GM19438 (cell line): ENCODE data around the gene JAM3.
"Not testable (repeated sequence)": the region's sequence is repeated elsewhere in the genome, so short reads cannot be mapped to it uniquely, and the experiment has no call there.

Source experiments
- ATAC-seq: cut with Tn5 transposase; IDR thresholded peaks from one replicate; pipeline ENCODE4 v1.9.1; 2021; ENCODE audit warnings: low read depth; ENCODE audit not compliant: unreplicated experiment

JAM3 gene

DNA sequence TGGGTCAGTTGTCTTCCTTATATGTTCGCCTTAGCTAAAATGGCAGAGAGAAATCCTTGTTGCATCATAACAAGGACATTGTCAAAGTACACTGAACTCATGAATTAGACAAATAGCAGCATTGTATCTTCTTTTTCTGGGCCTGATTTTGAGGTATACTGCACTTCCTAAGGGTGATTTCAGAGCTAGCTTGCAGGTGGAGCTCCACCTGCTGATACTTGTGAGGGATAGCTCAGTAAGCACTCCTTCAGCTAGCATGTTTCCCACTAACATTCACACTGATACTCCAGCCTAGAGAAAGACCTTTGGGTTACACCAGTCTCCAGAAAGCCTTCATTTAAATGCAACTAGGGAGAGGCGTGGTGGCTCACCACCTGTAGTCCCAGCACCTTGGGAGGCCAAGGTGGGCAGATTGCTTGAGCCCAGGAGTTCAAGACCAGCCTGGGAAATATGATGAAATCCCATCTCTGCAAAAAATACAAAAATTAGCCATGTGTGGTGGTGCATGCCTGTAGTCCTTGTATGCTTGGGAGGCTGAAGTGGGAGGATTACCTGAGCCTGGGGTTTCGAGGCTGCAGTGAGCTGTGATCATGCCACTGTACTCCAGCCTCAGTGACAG, 29.8 kb downstream of the JAM3 start:
- ATAC-seq = no peak

DNA sequence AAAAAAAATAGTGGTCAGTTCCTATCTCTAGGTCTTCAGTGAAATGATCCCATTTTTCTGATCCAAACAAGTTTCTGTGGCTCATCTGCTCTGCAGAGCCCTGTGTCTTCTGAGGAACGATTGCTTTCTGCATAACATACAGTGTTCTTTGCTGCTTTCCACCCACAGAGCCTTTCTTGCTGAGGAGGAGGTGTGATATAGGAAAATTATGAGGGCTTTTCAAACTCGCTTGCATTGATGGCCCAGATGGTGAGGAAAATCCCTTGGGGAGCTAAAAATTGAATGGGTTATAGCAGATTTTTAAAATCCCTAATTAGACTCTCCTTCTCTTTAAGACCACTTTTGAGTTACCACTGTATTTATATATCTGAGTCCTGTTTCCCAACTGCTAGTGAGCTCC, 31.3 kb downstream of the JAM3 start:
- ATAC-seq = no peak

DNA sequence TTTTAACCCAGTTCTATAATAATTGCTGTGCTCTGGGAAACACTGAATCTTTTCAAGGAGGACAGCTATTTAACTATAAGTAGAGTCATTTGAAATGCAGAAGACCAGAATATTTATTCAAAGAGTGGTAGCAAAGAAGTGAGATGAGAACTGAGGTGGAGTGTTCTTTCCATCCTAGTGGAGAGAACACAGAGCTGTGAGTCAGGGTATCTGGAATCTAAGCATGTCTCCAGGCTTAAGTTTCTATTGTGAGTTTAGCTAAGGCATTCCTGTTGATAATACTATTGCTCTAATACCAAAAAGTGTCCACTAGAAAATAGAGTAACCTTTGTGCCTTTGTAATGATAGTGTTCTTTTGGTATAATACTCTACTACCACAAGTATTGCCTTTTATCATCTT, 32.4 kb downstream of the JAM3 start:
- ATAC-seq = no peak

DNA sequence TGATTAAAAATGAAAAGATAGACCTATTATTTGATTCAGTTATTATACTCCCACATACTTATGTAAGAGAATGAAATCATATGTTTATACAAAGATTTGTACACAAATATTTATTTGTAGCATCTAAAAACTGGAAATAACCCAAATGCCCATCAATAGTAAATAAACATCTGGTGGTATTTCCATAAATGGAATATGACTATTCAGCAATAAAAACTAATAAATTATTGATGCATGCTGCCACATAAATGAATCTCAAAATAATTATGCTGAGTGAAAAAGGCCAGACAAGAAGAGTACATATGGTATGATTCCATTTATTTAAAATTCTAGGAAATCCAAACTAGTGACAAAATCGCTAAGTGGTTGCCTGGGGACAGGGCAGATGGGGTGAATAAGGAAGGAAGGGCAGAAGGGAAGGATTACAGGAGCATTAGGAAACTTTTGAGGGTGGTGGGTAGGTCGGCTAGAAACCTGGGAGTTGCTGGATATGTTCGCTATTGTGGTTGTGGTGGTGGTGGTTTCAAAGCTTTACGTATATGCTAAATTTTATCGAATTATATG, 41.5 kb downstream of the JAM3 start:
- no peak for ATAC-seq

DNA sequence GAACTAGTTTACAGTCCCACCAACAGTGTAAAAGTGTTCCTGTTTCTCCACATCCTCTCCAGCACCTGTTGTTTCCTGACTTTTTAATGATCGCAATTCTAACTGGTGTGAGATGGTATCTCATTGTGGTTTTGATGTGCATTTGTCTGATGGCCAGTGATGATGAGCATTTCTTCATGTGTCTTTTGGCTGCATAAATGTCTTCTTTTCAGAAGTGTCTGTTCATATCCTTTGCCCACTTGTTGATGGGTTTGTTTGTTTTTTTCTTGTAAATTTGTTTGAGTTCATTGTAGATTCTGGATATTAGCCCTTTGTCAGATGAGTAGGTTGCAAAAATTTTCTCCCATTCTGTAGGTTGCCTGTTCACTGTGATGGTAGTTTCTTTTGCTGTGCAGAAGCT, 44.9 kb downstream of the JAM3 start:
- ATAC-seq = not testable (repeated sequence)

DNA sequence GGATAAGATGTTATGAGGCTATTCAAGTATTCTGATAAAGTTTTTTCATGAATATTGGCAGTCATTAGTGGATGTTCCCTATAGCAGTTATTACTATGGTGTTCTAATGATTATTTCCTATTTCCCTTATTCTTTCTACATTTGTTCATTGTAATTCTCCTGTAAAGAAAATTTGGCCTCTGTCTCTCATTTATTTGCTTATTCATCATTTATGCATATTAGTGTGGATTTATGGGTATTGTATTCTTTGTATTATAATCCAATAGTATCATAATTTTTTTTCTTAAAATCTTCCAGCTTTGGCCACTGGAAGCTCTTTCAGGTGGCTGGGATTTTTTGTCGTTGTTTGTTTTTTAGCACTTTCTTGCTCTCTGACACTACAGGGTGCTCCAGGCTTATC, 47.3 kb downstream of the JAM3 start:
- no peak for ATAC-seq

DNA sequence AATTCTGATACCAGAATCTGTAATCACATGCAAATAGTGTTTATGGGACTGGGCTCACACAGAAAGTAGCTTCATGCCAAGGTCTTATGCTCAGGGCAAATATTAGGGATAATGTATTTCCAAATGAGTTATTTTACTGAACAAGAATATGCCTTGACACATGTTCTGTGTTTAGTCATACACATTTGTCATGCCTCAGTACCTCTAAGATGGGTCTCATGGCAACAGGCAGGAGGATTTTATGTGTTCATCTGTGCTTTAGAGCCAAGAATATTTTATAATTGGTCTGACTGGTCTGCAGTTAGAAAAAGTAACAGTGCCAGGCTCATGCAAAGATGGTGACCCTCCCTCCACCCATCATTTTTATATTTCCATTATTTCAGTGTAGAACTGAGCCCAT, 49.1 kb downstream of the JAM3 start:
- no peak for ATAC-seq

DNA sequence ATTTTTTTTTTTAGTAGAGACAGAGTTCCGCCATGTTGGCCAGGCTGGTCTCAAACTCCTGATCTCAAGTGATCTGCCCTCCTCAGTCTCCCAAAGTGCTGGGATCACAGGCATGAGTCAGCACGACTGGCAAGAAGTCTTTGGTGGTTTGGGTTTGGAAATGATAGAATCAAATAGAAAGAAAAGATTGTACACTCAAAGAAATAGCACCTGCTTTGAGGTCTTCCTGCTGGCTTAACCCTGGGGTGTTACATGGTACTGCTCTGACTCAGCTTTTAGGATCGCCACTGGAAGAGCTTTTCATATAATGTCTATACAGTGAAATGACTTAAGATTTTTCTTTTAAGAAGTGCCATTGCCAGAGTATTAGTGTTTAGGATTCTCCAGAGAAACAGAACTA, 50.2 kb downstream of the JAM3 start:
- no peak for ATAC-seq

DNA sequence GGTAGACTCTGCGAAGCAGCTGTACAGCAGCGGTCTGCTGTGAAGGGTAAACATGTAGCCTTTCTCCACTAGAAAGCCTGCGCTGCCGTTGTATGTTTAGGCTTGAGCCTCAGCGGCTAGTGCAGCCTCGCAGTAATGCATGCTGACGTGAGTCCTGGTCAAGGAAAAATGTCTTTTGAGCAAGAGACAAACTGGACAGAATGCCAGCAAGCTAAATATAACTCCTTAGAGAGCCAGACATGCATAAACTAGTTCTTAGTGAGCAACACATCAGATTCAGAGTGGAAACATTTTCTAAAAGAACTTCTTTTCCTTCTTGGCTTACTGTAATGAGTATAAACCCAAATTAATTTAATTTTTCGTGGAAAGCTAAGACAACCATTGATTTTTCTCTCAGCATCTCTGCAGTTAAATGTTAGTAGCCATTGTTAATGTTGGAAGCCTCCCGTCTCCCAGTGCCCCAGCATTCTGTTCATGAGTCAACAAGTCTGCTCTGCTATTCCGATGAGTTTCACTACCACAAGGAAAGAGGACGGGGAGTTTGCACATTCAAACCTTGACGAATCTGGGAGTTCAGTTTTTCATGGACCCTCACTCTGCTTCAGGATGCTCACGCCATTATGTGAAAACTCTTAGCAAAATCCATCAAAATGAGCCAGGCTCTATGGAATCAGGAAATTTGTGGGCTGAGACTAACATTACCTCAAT, 51.4 kb downstream of the JAM3 start:
- no peak for ATAC-seq

DNA sequence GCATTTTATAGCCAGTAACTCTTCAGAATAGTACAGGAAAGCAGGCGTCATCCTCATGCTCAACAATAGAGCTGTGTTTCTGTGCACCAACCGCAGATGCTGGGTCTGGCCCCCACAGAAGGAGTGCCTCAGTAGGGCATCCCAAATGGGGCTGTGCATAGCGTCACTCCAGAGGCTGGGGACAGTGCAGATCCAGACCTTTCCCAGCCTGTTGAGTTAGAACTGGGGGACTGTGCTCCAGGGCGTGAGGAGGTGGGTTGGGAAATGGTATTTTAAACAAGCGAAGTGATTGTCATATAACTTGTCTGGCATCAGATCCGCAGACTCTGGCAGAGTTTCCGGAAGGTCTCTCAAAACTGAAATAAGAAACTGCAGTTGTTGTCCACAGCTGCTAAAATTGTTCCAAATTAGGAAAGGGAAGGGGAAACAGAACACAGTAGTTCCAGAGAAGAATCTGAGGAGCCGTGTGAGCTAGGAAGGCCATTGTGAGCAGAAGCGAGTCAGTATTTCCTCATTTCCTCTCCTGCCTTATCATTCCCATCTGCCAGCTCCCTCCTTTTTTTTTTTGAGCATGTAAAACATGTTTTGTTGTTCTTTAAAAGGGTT, 52.2 kb downstream of the JAM3 start:
- no peak for ATAC-seq

DNA sequence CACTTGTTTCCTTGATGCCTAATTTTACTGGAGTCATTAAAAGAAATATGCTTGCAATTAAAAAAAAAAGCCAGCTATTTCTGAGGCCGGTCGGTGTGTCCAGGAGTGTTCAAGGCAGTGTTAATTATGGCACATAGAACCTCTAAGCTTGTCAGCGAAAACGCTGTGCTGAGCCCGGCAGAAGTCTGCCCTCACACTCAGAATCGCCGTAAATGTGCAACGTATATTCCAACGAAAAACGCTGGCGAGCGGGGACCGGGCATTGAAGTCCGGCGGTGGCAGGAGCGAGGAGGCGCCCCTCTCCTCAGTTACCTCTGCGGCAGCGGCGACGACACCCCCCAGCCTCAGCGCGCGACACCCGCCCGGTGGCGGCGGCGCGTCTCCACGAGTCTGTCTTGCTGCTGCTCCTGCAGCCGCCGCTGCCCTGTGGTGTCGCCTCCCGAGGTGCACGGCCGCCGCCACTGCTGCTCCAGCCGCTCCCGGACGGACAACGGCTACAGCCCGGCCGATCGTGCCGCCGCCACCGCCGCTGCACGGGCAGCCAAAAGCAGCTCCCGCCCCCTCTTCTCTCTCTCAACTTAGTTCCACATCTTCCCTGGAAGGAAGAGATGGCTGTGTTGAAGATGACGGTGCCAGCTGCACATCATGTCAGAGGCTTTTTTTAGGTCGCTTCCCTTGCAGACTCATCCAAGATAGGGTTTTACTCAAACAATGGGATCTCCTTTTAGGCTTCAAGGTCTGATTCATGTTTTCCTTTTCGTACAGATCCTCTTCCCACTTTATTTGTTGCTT, 56.0 kb downstream of the JAM3 start:
- no peak for ATAC-seq

DNA sequence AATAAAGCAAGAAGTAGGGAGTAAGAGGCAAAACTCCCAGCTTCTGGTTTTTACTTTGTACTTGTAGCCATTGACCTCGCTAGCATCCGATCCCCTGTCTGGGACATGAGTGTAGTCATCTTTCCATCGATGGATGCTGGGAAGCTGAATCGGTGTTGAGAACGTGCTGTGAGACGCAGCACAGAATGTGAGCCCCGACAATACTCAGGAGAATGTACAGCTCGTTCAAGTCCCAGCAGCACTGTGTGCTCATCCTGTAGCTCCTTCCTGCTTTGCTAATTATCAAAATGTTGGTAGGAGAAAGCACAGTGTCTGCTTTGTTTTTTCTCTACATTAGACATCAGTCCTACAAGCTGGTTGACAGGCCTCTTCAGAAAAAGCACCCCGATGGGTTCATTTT, 56.6 kb downstream of the JAM3 start:
- no peak for ATAC-seq

DNA sequence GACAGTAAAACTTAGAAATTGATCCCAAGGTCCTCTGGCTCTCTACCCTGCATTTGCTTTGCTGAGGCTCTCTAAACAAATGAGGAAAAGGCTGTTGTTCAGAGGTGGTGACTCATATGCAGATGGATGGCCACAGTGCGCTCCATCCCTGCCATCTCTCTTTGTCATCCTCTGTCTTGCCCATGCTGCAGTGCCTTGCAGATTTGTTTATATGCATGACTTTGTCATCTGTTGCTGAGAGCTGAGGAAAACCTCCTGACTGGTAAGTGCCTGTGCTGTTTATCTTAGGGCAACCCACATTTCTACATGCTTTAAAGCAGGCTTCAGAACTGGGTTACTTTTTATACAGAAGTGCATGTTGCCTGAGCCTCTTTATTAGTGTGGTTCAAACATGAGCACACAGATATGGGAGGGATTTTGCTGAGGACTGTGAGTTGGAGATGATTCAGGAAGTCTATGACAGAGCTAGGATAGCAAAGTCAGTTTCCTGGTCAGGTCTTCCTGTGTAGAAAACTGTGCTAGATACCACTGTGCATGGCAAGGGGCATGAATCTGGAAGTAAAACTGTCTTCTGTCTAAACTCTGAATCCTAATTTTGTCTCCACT, 57.4 kb downstream of the JAM3 start:
- ATAC-seq = no peak

DNA sequence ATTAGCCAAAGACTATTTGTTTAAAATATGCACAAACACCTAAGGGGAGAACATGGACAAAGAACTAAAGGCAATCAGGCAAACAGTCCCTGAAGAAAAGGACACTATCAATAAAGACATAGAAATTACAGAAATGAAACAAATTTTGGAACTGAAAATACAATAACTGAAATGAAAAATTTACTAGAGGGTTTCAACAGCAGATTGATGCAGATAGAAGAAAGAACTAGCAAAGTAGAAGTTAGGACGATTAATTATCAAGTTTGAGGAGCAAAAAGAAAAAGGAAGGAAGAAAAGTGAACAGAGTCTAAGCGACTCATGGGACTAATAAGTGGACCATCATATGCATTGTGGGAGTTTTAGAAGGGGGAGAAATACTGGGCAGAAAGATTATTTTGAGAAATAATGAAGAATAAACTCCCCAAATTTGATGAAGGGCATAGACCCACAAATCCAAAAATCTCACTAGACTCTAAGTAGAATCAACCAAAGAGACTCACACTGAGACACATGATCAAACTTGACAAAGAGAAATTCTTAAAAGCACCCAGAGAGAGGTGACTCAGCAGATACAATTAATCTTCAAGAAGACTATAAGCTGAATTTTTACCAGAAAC, 62.9 kb downstream of the JAM3 start:
- no peak for ATAC-seq

DNA sequence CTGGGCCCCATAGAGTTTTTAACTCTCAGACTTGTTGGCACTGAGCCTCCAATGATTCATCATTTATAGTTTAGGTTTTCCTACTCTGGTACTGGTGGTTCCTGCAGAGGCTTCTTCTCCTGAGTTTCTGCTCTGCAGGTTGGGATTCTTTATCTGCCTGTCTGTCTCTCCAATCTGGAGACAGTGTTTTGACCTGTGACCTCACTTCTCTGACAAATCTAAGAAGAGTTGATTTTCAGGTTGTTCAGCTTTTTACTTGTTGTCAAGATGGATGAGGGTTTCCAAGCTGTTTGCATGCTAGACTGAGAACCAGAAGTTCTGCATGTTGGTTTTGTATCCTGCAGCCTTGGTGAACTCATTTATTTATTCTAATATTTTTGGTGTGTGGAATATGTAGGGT, 63.9 kb downstream of the JAM3 start:
- ATAC-seq = no peak

DNA sequence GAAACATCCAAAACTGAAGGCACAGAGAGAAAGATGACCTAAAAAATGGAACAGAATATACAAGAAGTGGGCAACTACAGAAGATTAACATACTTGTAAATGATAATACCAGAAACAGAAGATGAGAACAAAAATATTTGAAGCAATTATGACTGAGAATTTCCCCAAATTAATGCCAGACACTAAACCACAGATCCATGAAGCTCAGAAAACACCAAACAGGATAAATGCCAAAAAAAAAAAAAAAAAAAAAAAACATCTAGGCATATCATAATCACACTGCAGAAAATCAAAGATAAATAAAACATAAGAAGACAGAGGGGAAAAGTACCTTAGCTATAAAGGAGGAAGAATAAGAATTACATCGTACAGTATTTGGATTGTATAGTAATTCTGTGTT, 65.3 kb downstream of the JAM3 start:
- no peak for ATAC-seq

DNA sequence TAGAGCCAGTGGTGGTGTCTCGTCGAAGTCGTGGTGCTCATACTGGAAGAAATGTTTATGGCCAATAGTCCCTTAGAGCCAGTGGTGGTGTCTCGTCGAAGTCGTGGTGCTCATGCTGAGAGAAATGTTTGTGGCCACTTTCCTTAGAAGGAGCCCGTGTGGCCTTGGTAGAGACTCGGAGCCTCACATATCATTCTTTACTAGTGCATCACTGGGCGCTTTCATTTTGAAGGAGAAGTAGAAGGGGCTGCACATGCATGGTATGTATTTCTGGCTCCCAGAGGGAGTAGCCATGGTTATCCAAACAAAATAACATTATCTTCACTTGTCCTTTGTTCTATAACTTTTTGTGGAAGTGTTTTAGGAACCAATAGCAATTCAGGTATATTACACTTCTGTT, 69.5 kb downstream of the JAM3 start:
- no peak for ATAC-seq

DNA sequence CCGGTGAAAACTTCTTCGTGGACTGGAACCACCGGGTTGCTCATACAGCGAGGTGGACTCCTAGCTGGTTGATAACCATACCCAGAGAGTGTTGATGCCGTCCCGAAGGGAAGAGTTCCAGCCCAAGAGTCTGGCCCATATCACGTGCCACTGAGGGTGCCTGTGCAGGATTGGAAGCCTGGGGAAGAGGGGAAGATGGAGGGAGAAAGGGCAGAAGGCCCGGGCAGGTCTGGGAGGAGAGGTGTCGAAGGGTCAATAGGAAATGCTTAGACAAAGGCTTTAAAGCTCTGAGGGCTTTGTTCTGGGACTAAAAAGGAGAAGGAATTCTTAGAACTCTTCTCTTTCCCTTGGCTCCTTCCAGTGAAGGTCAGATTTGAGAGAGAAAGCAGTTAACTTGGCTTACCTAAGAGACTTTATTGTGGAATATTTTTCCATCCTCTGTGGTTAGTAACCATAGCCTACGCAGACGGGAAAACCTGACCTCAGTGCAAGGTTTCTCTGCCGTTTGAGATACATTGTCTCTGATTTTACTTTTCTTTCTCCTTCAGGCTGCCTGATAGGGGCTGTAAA, 70.5 kb downstream of the JAM3 start:
- ATAC-seq = no peak

DNA sequence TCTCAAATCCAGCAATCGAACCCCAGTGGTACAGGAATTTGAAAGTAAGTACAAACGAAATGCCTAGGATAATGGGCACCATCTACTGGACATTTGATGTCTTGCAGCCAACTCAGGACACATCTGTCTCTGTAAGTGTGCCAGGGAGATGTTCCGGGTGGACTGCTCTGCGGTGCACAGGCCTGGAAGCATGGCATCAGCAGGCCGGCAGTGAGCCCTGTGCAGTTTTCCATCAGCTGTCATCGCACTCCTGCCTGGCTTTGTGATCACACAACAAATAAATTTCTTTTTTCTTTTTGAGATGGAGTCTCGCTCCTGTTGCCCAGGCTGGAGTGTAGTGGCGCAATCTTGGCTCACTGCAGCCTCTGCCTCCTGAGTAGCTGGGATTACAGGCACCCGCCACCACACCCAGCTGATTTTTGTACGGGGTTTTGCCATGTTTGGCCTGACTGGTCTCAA, 71.0 kb downstream of the JAM3 start:
- ATAC-seq = no peak

DNA sequence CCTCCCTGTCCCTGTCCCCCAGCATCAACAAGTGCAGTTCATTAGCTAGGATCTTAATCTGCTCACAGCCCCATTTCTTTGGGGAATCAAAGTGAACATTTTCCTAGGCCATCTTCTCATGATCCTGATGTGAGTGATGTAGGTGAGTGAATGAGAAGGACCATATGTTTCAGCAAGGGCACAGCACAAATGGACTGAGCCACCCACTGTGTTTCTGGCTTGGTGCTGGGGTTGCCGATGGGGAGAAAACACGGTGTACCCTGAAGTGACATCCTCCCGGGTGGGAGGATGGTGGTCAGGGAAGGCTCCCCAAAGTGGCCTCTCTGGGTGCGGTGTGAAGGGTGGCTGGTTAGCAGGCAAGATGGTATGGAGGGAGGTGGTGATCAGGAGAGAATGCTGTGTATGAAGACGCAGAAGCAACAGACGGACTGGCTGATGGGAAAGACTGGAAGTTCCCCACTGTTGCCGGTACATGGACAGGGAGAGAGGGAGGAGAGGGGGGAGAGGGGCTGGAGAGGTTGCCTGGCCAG, 72.2 kb downstream of the JAM3 start:
- ATAC-seq = no peak
